HG02973 (cell line): ENCODE results near the gene TRIM2.

ENCODE experiments used
- ATAC-seq: cut with Tn5 transposase; IDR thresholded peaks from one replicate; pipeline ENCODE4 v1.9.1; 2021; ENCODE audit warnings: moderate library complexity; ENCODE audit not compliant: unreplicated experiment

TRIM2 gene

DNA sequence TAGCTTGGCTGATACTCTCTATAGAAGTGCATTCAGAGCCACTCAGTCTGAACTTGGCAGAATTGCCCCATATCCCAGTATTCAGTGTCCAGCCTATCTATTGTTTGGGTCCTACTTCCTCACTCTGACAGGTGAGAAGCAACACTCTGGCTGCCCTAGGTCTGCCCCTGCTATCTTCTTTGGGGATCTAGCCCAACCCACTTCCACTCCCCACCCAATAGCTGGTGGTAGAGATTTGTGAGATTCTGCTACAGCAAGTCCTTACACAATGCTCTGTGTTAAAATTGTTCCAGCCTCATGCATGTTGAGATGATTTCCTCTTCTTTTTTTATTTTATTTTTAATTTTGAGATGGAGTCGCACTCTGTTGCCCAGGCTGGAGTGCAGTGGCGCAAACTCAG lies 67.6 kb downstream of the TRIM2 start:
- no peak for ATAC-seq

DNA sequence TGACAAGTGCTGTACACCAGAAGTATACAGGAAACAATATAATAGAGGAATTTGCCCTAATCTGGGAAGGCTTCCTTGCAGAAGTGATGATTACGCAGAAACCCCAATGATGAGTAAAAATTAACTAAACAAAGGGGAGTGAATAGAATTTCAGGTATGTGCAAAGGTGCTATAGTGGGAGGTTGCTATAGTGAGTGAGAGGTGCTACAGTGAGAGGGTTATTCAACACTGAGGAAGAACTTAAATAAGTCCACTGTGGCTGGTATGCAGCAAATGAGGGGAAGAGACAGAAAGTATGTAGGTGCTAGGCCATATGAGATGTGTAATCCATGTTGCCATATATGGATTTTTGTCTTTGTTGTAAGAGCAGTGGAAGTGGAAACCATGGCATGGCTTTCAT lies 69.5 kb downstream of the TRIM2 start:
- no peak for ATAC-seq

DNA sequence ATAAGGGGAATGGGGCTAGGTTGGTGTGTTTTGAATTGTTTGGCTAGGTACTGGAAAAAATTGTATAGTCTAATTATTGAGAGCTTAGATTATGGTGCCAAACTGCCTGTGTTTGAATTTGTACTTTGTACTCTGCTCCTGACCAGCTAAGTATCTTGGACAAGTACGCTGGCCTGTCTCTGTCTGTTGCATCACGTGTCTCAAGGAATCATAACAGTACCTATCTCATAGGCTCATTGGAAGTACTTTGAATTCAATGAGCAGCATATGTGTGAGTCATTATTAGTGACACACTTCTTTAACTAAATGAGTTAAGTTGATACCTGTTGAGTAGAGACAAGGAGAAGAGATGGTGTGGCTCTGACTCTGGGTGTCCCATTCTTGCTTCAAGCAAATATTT lies 70.7 kb downstream of the TRIM2 start:
- ATAC-seq, result no peak

DNA sequence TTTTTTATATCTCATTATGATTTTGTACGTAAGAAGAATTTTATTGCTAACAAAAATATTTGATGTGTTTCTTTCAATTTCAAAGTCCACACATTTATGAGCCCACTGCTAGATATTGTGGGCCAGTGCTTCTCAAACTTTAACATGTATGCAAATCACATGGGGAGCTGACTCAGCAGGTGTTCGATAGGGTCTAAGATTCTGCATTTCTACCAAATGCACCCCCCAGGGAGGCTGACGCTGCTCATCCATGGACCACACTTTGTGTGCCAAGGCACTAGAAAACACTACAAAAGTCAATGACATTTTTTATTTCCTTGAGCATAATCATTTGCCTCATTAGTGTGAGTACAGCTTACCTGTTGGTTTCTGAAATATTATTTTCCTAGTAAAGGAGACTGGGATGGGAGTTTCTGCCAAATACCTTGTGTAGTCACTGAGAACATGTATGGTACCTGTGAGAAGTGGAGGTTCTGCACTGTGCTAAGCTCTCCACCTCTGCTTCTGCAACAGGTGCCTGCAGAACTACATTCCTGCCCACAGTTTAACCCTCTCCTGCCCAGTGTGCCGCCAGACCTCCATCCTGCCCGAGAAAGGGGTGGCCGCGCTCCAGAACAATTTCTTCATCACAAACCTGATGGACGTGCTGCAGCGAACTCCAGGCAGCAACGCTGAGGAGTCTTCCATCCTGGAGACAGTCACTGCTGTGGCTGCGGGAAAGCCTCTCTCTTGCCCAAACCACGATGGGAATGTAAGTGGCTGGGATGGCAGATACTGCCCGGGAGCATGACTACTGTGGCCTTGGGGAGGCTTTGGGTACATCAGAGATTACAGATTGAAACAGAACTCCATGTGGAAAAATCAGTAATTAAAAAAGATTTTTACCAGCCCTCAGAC lies 71.4 kb downstream of the TRIM2 start:
- no peak for ATAC-seq

DNA sequence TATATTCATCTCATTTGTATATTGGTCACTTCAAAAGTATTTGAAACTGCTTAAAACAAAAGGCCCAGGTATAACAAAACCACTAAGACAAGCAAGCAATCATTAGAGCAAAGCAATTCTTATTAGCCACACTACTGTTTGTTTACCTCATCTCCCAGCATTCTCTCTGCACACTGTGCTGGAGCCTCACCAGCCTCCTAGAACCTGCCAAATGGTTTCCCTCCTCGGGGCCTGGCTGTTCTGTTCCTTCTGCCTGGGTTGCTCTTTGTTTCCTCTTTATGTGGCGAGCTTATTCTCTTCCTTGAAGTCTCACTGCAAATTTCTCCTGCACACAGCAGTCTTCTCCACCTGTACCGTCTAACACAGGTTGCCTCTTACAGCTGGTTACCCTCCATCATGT lies 72.7 kb downstream of the TRIM2 start:
- ATAC-seq, result no peak

DNA sequence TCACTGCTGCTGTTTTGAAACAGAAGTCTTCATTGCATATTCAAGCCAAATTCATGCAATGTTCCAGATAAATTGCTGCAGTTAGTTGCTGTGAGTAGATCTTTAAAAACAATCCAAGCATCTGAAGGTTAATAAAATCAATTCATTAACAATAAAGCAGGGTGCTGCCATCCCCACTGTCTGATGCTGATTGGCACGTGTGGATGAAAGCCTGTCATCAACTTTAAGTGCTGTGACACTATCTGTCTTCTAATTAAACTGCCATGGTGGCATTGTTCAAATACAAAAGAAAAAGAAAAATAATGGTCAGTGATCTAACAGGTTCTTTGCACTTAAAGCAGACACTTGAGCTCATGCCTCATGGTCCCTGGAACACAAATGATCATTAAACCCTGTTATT lies 77.2 kb downstream of the TRIM2 start:
- ATAC-seq, result no peak

DNA sequence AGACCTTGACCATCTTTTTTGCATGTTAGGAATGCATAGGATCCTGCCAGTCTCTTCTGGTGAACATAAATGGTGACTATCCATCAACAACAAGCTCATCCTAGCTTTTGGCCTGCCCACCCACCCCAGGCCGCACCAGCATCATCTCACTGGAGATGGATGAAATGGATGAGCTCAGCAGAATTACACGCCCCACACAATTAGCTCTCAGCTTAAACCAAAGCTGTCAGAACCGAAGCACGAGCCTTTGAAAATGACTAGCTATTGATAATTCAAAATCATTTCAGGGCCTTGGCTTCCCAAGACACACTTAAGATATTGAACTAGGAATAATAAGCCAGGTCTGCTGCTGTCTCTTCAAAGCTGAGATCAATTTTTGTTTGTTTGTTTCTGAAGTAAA lies 77.8 kb downstream of the TRIM2 start:
- ATAC-seq, result no peak

DNA sequence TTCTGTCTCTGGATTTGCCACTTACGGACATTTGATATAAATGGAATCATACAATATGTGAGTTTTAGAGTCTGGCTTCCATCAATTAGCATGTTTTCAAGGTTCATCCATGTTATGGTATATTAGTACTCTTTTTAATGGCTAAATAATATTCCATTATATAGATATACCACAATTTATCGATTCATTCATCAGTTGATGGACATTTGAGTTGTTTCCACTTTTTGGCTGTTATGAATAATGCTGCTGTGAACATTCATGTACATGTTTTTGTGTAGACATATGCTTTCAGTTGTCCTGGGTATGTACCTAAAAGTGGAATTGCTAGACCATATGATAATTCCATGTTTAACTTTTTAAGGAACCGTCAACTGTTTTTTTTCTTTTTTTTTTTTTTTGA lies 79.0 kb downstream of the TRIM2 start:
- no peak for ATAC-seq

DNA sequence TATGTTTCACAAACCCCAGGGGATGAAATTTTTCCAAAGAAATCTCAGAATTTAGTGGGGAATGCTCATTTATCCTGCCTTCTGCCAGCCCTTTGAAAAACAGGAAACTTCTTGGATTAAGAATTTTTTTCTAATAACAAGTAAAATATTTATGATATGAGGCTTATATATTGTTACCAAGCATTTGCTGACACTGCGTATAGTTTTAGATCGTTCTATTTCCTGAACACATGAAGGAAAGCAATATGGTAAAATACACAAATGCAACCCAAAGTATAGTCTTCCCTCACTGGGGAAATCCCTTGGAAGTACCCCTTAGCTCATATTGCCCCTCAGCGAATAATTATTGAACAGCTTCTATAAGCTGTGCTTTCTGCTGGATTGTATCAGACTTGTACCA lies 85.9 kb downstream of the TRIM2 start:
- no peak for ATAC-seq

DNA sequence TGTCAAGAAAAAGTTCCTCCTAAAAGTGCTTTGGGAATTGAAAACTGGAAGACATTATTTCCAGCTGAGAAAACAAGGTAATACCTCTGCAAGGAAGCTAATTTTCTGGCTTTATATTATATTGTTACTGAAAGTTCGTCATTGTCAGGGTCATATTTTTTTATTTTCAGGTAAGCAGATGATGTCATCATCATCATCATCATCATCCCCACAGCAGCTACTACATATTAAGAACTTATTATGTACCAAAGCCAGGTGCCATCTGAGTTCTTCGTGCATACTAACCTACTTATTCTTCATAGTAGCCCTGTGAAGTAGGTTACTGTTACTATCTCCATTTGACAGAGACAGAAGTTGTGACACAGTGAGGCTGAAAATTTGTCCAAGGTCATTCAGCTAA lies 87.3 kb downstream of the TRIM2 start:
- ATAC-seq, result no peak

DNA sequence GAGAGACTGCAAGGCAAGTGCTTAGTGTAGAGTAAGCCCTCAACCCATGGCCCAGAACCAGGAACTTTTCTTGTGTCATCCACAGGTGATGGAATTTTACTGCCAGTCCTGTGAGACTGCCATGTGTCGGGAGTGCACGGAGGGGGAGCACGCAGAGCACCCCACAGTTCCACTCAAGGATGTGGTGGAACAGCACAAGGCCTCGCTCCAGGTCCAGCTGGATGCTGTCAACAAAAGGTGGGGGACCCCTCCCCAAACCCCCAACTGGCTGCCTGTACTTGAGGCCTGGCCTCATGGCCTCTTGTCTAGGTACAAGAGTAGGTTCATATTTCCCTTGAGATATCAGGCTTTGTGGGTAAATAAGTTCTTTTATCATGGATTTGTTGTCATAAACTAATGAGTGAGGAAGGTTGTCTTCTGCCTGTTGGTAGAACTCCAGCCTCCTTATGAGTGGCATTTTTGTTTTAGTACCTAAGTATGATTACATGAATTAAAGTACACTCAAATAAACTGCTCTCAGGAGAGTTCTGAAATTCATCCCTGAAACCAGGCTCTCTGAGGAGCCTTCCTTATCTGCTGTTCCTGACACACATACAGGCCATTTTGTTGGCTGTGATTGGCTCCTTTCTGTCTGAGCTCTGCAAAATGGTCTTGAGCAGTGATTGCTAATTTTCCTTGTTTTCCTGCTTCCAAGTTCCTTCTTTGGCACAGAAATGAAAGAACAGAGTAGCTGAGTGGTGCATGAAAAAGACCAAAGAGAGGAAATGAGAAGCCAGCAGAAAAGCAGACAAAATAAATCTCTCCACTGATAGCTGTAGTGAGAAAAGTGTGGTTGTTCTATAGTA lies 88.9 kb downstream of the TRIM2 start:
- no peak for ATAC-seq

DNA sequence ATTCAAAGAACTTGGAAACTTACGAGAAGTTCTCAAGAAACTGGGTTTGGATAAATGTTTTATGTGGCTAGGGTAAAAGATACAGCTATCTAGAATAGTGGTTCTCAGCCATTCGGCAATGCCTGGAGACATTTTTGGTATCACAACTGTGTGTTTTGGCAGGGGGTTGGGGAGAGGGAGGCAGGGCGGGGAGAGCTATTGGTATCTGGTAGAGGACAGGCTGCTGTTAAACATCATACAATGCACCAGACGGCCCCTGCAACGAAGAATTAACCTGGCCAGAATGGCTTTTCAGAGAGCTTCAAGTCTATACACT lies 89.5 kb downstream of the TRIM2 start:
- no peak for ATAC-seq

DNA sequence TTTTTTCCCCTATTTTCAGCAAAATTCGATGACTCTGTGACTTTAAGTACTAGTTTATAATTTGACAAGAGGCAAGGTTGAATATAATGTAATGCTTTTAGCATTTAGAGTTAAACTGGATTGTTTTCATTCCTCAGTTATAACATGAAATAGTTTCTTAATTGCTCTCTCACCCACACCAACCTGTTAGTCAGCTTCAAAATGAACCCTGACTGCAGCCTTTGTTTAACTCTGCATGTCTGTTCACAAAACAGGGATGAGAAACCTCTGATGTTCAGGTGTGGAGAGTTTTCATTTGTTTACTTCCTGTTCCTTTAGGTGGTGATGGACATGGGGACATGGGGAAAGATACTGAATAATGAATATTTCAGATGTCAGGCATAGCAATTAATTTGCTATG lies 90.4 kb downstream of the TRIM2 start:
- no peak for ATAC-seq

DNA sequence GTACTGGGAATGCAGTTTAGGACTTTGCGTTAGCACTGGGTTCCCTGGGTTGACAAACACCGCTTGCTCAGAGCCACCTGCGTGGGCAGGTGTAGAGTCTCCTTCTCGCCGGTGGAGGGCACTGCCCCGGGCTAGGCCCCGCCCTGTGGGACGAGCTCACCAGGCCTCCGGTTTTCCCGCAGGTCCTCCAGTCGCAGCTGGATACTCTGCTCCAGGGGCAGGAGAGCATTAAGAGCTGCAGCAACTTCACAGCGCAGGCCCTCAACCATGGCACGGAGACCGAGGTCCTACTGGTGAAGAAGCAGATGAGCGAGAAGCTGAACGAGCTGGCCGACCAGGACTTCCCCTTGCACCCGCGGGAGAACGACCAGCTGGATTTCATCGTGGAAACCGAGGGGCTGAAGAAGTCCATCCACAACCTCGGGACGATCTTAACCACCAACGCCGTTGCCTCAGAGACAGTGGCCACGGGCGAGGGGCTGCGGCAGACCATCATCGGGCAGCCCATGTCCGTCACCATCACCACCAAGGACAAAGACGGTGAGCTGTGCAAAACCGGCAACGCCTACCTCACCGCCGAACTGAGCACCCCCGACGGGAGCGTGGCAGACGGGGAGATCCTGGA lies 91.0 kb downstream of the TRIM2 start:
- no peak for ATAC-seq

DNA sequence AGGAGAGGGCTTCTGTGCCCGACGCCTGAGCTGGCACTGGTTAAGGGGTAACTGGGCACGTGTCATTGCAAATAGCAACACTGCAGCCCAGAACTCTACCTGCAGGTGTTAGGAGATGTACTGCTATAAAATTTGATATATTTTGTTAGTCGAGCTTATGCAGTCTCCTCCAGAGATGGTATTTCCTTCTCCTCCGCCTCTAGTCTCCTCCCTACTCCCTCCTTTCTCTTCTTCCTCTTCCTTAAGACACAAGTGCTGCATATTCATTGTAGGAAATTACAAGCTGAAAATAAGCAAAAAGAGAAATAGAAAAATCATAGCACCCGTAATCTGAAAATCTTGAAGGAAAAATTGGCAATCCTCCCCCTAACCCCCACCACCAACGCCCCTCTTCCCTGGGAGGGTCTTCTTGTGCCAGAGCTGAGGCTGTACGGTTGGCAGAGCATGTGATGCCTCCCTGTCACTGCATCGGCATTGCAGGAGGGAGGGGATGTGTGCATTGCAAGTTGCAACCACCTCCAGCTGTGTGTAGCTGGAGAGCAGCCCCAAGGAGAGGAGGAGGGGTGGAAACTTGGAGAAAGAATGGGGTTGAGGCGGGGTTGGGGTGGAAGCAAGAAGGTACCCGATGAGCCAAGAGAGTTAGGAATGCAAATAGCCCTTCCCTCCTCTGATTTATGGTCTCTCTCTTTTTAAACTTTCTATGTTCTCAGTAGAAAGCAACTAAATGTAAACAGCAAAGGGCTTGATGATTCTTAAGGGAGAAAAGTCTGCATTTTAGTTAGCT lies 92.0 kb downstream of the TRIM2 start:
- ATAC-seq, result no peak

DNA sequence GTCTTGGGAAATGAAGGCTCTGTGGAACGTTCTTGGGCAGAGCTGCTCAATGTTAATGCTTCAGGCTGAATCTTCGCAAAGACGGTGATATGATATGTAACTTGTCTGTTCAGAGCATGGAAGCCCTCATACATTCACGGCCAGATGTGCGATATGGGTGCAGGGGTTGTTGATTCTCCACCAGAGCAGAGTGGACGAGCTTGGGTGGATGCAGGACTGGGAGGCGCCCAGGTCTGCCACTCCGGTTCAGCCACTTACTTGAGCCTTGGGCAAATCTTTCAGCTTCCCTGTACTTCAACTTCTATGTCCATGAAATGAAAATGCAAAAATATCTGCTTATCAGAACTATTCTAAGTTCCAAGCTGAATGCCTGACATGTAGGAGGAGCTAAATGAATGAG lies 92.9 kb downstream of the TRIM2 start:
- ATAC-seq, result no peak

DNA sequence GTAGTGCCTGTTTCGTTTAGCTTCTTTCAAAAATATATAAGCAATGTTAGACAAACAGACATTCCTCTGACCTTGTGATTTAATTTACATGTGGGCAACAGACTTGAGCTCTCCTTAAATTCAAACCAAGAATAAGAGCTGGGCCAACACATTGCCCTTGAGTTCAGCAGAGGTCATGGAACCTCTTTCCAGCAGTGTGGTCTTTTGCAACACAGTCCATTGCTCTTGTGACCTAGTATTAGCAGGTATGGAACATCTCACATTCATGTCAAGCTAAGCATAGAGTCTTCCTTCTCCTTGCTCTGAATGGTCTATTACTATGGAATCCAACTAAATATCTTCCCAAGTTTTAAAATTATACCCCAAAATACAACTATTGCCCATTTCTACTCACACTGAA lies 106.5 kb downstream of the TRIM2 start:
- no peak for ATAC-seq

DNA sequence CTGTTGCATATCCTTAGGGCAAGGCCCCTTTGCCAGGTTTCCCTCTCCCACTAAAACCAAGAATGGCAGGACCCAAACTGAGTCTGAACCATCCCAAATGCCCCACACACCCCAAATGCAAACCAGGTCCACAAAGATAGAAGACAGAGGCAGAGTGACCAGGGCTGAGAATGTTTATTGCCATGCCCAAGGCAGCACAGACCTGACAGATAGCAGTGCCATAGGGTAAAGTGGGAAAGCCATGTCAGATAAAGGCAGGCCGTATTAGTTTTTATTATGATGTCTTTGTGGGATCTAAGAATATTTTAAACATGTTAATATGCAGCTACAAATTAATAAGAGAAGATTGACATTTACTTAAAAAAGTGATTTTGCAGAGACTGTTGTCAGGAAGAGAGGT lies 110.7 kb downstream of the TRIM2 start:
- ATAC-seq, result no peak

DNA sequence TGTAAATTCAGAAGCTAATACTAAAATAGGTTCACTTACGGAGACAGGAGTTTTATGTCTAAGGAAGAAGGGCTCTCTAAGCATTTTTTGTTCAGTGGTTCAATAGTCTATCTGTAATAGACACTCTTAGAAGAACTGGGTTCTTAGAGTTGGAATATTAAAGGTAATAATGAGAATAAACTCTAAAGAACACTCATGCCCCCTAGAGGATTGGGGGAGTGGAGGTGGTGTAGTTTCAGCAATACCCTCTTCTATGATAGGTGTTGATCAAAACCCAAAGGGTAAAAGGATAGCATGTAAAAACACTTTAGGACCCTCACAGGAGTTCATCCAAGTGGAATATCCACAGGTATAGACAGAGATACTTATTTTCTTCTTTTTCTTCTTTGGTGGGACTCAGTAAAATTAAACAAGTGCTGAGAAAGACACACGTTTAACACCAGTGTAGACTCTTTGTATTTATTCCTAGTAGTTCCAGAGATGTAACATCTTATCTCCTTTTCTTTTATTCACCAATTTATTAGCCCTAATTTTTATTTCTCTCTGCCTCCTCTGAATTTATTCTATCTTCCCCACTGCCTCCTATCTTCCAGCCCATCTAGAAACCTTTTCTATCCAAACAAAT lies 114.6 kb downstream of the TRIM2 start:
- no peak for ATAC-seq

DNA sequence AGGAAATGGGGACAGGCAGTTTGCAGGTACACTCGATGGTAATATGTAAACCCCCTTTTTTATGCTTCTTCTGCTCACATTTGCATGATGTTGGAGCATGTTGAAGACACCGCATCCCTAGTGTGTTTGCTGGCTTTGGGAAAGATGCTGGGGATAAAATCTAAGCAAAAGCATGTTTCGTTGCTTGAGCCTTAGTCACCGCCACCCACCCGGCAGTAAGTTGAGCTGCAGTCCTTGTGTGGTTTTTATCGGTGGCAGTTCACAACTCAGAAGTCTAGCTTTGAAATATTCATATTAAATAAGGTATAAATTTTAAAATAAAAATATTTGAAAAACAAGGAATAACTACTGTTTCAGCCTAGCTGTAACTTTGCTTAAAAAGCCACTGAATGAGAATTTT lies 118.5 kb downstream of the TRIM2 start:
- no peak for ATAC-seq

DNA sequence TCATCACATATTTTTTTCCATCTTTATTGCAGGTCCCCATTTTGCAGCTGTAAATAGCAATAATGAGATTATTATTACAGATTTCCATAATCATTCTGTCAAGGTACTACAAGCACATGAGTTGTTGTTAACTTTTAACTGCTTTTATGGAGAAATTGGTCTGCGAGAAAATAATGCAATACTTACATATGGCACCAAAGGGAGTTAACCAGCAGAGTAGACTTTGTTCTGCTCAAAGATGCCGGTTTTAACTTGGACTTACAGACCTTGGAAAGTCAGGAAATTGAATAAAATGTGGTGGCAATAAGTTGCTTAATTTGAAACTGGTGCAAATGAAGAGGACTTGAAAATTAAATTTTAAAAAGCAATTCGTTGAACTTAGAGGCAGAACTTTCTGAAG lies 119.8 kb downstream of the TRIM2 start:
- ATAC-seq, result no peak
